ENCODE measurements around the gene NOC2L.

NOC2L gene

DNA sequence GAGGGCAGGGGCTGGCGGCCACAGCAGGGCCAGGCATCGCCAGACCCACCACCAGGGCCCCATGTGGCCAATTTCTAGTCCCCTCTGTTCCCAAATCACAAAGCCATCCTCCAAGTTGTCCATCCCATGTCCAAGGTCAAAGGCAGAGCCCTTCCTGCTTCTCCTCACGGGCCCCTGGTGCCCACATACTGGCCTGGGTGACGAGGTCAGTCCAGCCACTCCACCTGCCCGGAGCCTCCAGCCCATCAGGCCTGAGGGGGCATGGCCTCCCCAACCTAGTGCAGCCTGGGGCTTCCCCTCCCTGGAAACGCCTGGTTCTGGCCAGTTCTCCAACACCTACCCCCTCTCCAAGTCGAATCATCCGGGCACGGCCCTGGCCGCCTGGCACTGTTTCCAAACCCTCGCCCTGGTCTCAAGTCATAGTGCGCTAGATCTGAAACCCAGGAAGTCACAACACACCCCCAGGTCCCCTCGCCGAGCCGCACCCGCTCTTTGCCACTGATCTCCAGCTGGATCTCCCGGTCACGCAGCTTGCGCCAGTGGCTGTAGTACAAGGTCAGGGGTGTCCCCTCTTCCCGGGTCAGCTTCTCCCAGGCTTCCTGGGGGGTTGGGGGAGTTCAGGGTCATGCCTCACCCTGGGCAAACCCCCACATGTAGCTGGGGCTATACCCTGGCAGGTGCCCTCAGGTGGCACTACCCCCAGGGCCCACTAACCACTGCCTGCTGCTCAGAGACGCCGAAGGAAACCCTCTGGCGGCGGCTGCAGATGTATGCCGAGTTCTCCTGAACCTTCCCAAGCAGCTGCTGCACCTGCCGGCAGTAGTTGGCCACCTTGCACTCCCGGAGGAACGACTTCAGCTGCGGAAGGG lies 13.1 kb downstream of the NOC2L start:
- Histone ChIP-seq H3K9me3 (ENCODE audit: severe bottlenecking) (no peaks in the 10 kb centered on the region), H3K27ac (peak overlapping the region; percentile 91), H3K27me3 (ENCODE audit: insufficient read depth, low read depth, severe bottlenecking) (no peaks in the 10 kb centered on the region), H3K4me3 (ENCODE audit: low read depth, low read length) (no peak overlapping the region), H3K36me3 (peaks cover 68% of the 10 kb centered on the region)
- TF ChIP-seq, protein P1, sequence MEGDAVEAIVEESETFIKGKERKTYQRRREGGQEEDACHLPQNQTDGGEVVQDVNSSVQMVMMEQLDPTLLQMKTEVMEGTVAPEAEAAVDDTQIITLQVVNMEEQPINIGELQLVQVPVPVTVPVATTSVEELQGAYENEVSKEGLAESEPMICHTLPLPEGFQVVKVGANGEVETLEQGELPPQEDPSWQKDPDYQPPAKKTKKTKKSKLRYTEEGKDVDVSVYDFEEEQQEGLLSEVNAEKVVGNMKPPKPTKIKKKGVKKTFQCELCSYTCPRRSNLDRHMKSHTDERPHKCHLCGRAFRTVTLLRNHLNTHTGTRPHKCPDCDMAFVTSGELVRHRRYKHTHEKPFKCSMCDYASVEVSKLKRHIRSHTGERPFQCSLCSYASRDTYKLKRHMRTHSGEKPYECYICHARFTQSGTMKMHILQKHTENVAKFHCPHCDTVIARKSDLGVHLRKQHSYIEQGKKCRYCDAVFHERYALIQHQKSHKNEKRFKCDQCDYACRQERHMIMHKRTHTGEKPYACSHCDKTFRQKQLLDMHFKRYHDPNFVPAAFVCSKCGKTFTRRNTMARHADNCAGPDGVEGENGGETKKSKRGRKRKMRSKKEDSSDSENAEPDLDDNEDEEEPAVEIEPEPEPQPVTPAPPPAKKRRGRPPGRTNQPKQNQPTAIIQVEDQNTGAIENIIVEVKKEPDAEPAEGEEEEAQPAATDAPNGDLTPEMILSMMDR (IDR thresholded peaks at IDR 0.05; ENCODE audit: low read depth, low read length): no peak
- DNase-seq: no peak

DNA sequence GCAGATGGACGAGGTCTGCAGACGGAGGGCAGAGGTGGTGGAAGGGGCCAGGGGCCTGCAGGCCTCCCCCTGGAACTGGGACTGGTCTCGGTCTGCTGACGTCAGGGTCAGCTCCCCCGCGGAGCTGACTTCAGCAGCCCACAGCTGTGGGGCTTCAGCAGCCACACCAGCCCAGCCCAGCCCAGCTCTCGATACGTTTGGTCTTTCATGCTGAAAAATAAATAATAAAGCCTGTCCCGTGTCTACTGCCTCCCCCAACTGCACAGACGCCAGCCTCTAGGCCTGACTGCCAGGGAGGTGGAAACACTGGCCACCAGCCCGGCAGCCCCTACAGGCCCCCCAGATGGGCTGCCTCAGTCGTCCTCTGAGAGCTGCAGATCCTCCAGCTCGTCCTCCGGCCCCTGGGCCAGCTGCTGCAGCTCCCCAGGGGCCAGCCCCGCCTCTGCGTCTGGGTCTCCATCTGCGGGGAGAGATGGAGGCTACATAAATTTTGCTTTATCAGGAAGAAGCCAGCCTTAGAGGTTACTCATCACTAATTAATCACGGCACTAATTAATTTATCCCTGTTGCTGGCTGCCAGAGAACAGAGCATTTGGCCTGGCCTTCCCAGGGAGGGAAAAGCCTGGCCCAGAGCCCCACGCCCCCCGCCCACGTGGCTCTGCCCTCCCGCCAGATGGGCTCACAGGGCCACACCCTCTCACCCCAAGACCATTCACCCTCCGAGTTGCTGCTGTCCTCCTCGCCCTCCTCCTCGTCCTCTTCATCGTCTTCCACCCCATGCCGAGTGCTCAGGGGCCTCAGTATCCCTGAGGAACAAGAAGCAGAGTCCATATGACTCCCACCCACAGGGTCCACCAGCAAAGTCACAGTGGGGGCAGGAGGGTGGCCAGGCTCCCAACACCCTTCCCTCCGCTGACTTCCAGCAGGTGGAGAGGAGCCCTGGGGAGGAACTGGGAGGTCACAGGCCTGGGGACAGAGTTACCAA lies 14.4 kb downstream of the NOC2L start:
- peak; percentile 72 for DNase-seq
- TF ChIP-seq, protein P1 (IDR thresholded peaks at IDR 0.05; ENCODE audit: low read depth, low read length): no peak
- H3K4me3 ChIP-seq (ENCODE audit: low read depth, low read length): no peak overlapping the region
- H3K9me3 ChIP-seq (ENCODE audit: severe bottlenecking): no peaks in the 10 kb centered on the region
- no peaks in the 10 kb centered on the region for H3K27me3 ChIP-seq (ENCODE audit: insufficient read depth, low read depth, severe bottlenecking)
- peak overlapping the region; percentile 91 for H3K27ac ChIP-seq
- H3K36me3 ChIP-seq: peaks cover 55% of the 10 kb centered on the region

DNA sequence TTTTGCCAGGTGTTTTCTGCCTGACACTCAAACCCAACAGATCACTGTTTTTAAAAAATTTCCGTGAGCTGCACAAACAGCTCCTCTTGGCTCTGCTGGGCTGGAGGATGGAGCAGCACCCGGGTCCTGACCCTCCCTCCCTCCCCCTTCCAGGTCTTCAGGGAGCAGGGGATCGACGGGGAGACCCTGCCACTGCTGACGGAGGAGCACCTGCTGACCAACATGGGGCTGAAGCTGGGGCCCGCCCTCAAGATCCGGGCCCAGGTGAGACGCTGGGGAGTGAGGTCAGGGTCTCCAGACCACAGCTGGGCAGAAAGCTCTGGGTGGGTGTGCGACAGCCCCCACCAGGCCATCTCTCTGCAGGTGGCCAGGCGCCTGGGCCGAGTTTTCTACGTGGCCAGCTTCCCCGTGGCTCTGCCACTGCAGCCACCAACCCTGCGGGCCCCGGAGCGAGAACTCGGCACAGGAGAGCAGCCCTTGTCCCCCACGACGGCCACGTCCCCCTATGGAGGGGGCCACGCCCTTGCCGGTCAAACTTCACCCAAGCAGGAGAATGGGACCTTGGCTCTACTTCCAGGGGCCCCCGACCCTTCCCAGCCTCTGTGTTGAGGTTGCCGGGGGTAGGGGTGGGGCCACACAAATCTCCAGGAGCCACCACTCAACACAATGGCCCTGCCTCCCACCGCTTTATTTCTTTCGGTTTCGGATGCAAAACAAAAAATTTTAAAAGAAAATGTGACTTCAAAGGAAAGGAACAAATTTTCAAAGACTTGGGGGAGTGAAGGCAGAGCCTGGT lies 15.3 kb downstream of the NOC2L start:
- H3K27me3 ChIP-seq (ENCODE audit: insufficient read depth, low read depth, severe bottlenecking): no peaks in the 10 kb centered on the region
- H3K9me3 ChIP-seq (ENCODE audit: severe bottlenecking): no peaks in the 10 kb centered on the region
- H3K27ac ChIP-seq: peak overlapping the region; percentile 91
- TF ChIP-seq, protein P1 (IDR thresholded peaks at IDR 0.05; ENCODE audit: low read depth, low read length): no peak
- peaks cover 46% of the 10 kb centered on the region for H3K36me3 ChIP-seq
- H3K4me3 ChIP-seq (ENCODE audit: low read depth, low read length): no peak overlapping the region
- DNase-seq: no peak

DNA sequence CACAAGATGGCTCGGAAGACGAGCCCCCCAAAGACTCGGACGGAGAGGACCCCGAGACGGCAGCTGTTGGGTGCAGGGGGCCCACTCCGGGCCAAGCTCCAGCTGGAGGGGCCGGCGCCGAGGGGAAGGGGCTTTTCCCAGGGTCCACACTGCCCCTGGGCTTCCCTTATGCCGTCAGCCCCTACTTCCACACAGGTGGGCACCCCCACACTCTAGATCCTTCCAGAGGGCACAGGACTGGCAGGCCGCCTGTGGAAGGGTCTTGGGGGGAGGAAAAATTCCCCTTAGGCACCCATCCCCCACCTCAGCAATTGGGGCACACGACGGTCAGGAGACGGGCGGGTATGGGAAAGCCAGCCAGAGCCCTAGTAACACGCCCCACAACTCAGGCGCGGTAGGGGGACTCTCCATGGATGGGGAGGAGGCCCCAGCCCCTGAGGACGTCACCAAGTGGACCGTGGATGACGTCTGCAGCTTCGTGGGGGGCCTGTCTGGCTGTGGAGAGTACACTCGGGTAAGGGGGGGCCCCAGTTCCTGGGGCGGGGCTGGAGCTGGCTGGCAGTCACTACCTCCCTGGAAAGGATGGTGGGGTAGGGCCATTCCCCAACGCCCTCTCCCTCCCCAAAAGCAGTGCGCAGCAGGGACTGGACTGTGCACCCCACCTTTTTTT lies 16.1 kb downstream of the NOC2L start:
- no peaks in the 10 kb centered on the region for H3K9me3 ChIP-seq (ENCODE audit: severe bottlenecking)
- peak overlapping the region; percentile 51 for H3K4me3 ChIP-seq (ENCODE audit: low read depth, low read length)
- DNase-seq: no peak
- H3K36me3 ChIP-seq: peaks cover 42% of the 10 kb centered on the region
- H3K27me3 ChIP-seq (ENCODE audit: insufficient read depth, low read depth, severe bottlenecking): no peaks in the 10 kb centered on the region
- H3K27ac ChIP-seq: peak overlapping the region; percentile 91
- TF ChIP-seq, protein P1 (IDR thresholded peaks at IDR 0.05; ENCODE audit: low read depth, low read length): no peak

DNA sequence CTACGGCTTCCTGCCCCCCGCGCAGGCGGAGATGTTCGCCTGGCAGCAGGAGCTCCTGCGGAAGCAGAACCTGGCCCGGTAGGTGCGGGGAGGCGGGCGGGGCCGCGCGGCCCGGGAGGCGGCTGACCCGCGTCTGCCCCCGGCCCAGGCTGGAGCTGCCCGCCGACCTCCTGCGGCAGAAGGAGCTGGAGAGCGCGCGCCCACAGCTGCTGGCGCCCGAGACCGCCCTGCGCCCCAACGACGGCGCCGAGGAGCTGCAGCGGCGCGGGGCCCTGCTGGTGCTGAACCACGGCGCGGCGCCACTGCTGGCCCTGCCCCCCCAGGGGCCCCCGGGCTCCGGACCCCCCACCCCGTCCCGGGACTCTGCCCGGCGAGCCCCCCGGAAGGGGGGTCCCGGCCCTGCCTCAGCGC lies 16.6 kb downstream of the NOC2L start:
- peak overlapping the region; percentile 91 for H3K27ac ChIP-seq
- peaks cover 36% of the 10 kb centered on the region for H3K36me3 ChIP-seq
- DNase-seq: no peak
- TF ChIP-seq, protein P1 (IDR thresholded peaks at IDR 0.05; ENCODE audit: low read depth, low read length): no peak
- no peaks in the 10 kb centered on the region for H3K9me3 ChIP-seq (ENCODE audit: severe bottlenecking)
- no peaks in the 10 kb centered on the region for H3K27me3 ChIP-seq (ENCODE audit: insufficient read depth, low read depth, severe bottlenecking)
- peak overlapping the region; percentile 51 for H3K4me3 ChIP-seq (ENCODE audit: low read depth, low read length)

Data from WERI-Rb-1 (cell line).